Subcutaneous abdominal adipose tissue (tissue), 5 donors: ENCODE measurements around the gene SHROOM1.
"Not testable (repeated sequence)": the region's sequence is repeated elsewhere in the genome, so short reads cannot be mapped to it uniquely, and the experiment has no call there.

Experiments used
- H3K27ac ChIP-seq: one replicate; pipeline ENCODE4 v1.7.0; 2013; ENCODE audit warnings: low read depth, mild to moderate bottlenecking, inconsistent platforms, low read length, moderate library complexity
- H3K27me3 ChIP-seq, 5 donors: one replicate each; pipeline ENCODE4 v1.7.0; 2013; ENCODE audit warnings: low read length in 5 of 5, inconsistent platforms in 1 of 5; ENCODE audit not compliant: control insufficient read depth in 5 of 5, insufficient read depth in 4 of 5
- H3K36me3 ChIP-seq, 5 donors: one replicate each; pipeline ENCODE4 v1.7.0; 2013; ENCODE audit warnings: low read length in 5 of 5; ENCODE audit not compliant: control insufficient read depth in 5 of 5, insufficient read depth in 5 of 5
- H3K4me1 ChIP-seq, 5 donors: one replicate each; pipeline ENCODE4 v1.7.0; 2013; ENCODE audit warnings: low read length in 5 of 5, mild to moderate bottlenecking in 3 of 5, moderate library complexity in 1 of 5; ENCODE audit not compliant: control insufficient read depth in 5 of 5, insufficient read depth in 5 of 5
- H3K4me3 ChIP-seq, 5 donors: one replicate each; pipeline ENCODE4 v1.7.0; 2013; ENCODE audit warnings: low read length in 5 of 5, low read depth in 1 of 5
- H3K9ac ChIP-seq, 5 donors: one replicate each; pipeline ENCODE4 v1.7.0; 2013; ENCODE audit warnings: low read length in 5 of 5, mild to moderate bottlenecking in 4 of 5, moderate library complexity in 3 of 5
- H3K9me3 ChIP-seq, 5 donors: one replicate each; pipeline ENCODE4 v1.7.0; 2013; ENCODE audit warnings: low read length in 5 of 5; ENCODE audit not compliant: control insufficient read depth in 5 of 5
- donor health status: healthy.
- donor health status: healthy.
- donor health status: healthy.
- donor health status: healthy.
- donor health status: healthy.

The SHROOM1 gene

DNA sequence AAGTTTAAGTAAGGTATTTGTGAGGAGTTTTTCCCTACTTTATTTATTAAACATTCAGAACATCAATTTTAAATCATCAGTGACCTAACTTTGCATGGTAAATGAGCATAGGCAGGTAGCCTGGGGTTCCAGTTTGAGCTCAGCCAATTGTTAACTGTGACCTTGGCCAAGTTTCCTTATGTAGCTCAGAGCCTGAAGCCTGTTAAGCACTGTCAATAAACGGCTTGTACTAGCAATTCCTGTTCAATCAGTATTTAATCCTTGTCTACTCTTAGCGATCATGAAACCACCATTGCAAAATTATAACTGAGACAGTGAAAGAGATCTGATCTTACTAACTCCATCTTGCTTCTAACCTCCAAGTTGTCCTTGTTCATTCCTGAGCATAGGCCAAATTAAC, 22.0 kb downstream of the SHROOM1 start:
- Histone ChIP-seq H3K4me1 (peaks cover 0 to 9% (median 4%) of the 10 kb centered on the region in 5 donors), H3K4me3 (no peak overlapping the region), H3K9me3 (no peaks in the 10 kb centered on the region), H3K27ac (no peak overlapping the region), H3K27me3 (peaks cover 0 to 18% (median 9%) of the 10 kb centered on the region in 5 donors), H3K36me3 (no peaks in the 10 kb centered on the region), H3K9ac (no peak overlapping the region)

DNA sequence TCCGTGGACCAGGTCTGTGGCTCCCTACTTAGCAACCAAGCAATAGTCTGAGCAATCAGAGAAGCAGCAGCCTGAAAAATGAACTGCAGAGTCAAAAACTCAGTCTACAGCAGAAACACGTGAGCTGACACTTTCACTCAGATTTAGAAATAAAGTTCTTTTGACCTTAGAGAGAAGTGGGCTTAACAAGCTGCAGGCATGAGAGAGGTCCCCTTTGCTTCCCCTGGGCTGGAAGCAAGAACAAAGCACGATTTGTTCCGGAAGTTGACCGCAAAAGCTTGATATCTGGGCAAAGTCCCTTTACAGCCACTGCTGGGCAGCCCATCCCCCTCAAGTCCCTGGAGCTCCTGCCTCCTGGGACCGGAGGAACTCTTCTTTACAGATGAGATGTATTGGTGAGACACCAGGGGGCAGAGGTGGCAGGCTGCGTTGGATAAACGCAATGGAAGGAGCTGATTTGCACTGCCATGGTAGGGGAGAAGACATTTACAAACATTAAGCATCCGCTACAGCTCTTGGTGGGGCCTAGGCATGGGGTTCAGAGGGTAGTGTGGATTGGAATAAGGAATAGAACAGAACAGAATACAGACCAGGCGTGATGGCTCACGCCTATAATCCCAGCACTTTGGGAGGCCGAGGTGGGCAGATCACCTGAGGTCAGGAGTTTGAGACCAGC, 23.1 kb downstream of the SHROOM1 start:
- H3K27ac ChIP-seq = no peak overlapping the region
- H3K36me3 ChIP-seq = no peaks in the 10 kb centered on the region
- H3K4me1 ChIP-seq = peaks cover 0 to under 1% (median 0%) of the 10 kb centered on the region in 5 donors
- H3K9me3 ChIP-seq = no peaks in the 10 kb centered on the region
- H3K4me3 ChIP-seq = no peak overlapping the region
- no peak overlapping the region for H3K9ac ChIP-seq
- H3K27me3 ChIP-seq = peaks cover 0 to 11% (median 3%) of the 10 kb centered on the region in 5 donors

DNA sequence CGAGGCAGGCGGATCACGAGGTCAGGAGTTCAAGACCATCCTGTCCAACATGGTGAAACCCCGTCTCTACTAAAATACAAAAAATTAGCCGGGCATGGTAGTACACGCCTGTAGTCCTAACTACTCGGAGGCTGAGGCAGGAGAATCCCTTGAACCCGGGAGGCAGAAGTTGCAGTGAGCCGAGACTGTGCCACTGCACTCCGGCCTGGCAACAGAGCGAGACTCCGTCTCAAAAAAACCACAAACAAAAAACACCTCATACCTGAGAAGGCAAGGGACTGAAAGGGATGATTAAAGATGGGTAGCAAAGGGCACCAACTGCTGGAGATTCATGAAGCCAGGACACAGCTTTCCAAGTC, 23.7 kb downstream of the SHROOM1 start:
- not testable (repeated sequence) for H3K9ac ChIP-seq, H3K9me3 ChIP-seq, H3K4me3 ChIP-seq, H3K27ac ChIP-seq, H3K4me1 ChIP-seq, H3K36me3 ChIP-seq
- H3K27me3 ChIP-seq = peaks cover 0 to 10% (median 4%) of the 10 kb centered on the region in 5 donors

DNA sequence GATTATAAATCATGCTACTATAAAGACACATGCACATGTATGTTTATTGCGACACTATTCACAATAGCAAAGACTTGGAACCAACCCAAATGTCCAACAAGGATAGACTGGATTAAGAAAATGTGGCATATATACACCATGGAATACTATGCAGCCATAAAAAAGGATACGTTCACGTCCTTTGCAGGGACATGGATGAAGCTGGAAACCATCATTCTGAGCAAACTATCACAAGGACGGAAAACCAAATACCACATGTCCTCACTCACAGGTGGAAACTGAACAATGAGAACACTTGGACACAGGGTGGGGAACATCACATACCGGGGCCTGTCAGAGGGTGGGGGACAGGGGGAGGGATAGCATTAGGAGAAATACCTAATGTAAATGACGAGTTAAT, 24.6 kb downstream of the SHROOM1 start:
- not testable (repeated sequence) for H3K36me3 ChIP-seq, H3K9ac ChIP-seq, H3K4me3 ChIP-seq, H3K4me1 ChIP-seq, H3K27ac ChIP-seq, H3K27me3 ChIP-seq, H3K9me3 ChIP-seq

DNA sequence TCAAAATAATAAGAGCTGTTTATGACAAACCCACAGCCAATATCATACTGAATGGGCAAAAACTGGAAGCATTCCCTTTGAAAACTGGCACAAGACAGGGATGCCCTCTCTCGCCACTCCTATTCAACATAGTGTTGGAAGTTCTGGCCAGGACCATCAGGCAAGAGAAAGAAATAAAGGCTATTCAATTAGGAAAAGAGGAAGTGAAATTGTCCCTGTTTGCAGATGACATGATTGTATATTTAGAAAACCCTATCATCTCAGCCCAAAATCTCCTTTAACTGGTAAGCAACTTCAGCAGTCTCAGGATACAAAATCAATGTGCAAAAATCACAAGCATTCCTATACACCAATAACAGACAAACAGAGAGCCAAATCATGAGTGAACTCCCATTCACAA, 26.2 kb downstream of the SHROOM1 start:
- H3K36me3 ChIP-seq, H3K27me3 ChIP-seq, H3K9me3 ChIP-seq, H3K9ac ChIP-seq, H3K4me3 ChIP-seq, H3K4me1 ChIP-seq, H3K27ac ChIP-seq: not testable (repeated sequence)

DNA sequence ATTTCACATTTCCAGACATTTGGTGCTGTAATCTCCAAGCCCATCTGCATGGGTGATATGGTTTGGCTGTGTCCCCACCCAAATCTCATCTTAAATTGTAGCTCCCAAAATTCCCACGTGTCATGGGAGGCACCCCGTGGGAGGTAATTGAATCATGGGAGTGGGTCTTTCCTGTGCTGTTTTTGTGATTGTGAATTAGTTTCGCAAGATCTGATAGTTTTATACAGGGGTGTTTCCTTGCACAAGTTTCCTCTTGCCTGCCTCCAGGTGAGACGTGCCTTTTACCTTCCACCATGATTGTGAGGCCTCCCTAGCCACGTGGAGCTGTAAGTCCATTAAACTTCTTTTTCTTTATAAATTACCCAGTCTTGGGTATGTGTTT, 27.8 kb downstream of the SHROOM1 start:
- not testable (repeated sequence) for H3K9me3 ChIP-seq, H3K27ac ChIP-seq, H3K36me3 ChIP-seq, H3K4me3 ChIP-seq, H3K9ac ChIP-seq, H3K4me1 ChIP-seq, H3K27me3 ChIP-seq

DNA sequence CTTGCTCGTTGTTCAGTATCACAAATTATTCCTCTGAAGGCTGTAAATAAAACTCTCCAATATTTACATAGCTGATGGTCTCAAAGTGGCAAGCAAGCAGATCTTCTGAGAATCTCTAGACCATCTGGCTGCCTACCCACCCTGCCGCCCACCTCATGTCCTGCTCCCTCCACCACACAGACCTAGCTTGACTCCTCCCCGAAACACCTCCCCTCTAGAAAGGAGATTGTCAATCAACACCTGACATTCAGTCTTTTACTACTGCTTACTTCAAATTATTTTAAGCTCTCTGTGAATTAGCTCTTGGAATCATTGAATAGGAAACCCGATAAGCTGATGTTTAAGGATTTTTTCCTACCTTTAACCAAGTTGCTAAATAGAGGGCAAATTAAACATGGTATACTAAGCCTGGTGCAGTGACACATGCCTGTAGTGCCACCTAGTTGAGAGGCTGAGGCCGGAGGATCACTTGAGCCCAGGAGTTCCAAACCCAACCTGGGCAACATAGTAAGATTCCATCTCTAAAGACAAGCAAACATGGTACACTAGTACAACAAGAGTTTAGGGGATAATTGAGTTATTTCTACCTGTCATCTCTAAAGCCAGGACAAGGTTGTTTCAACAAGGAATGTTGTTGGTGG, 28.3 kb downstream of the SHROOM1 start:
- Histone ChIP-seq H3K9me3 (no peaks in the 10 kb centered on the region), H3K4me1 (no peaks in the 10 kb centered on the region), H3K27ac (no peak overlapping the region), H3K4me3 (no peak overlapping the region), H3K27me3 (peaks cover 0 to 7% (median 0%) of the 10 kb centered on the region in 5 donors), H3K9ac (no peak overlapping the region), H3K36me3 (no peaks in the 10 kb centered on the region)

DNA sequence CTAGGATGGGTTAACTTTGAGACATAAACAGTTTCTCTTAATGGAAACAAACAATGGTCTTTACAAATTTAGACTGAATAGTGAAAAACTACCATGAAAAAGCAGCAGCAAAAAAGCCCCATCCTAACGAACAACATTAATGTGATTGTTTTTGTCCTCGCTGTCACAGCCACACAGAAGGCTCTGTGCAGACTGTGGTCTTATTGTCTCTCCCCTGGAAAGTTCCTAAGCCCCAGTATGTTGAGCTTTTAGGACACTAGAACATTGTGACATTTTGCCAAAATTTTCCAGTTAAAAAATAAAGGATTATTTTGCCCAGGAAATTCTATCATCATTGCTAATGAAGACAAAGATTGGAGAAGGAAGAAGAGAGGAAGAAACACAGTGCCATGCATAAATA, 29.9 kb downstream of the SHROOM1 start:
- H3K4me1 ChIP-seq = no peaks in the 10 kb centered on the region
- H3K27me3 ChIP-seq = peaks cover 0 to 7% (median 0%) of the 10 kb centered on the region in 5 donors
- no peak overlapping the region for H3K9ac ChIP-seq
- no peak overlapping the region for H3K27ac ChIP-seq
- no peaks in the 10 kb centered on the region for H3K36me3 ChIP-seq
- H3K4me3 ChIP-seq = no peak overlapping the region
- H3K9me3 ChIP-seq = no peaks in the 10 kb centered on the region

DNA sequence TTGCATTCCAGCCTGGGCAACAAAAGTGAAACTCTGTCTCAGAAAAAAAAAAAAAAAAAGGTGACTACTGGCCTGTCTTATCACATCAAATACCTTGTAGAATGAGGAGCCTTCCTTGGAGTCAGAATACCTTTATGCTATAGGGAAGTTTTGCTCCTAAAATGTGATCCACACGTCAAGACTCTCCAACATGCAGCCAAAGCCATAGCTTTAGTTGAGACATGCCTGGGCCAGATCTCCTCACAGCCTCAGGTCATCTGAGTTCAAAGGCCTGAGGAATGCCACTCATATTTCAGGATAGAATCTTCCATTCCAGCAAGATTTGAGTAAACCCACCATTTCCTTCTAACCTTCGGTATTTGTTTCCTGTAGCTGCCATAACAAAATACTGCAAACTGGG, 31.1 kb downstream of the SHROOM1 start:
- Histone ChIP-seq H3K9me3 (no peaks in the 10 kb centered on the region), H3K4me3 (no peak overlapping the region), H3K27ac (no peak overlapping the region), H3K9ac (no peak overlapping the region), H3K36me3 (no peaks in the 10 kb centered on the region), H3K27me3 (peaks cover 0 to 7% (median 0%) of the 10 kb centered on the region in 5 donors), H3K4me1 (no peaks in the 10 kb centered on the region)

DNA sequence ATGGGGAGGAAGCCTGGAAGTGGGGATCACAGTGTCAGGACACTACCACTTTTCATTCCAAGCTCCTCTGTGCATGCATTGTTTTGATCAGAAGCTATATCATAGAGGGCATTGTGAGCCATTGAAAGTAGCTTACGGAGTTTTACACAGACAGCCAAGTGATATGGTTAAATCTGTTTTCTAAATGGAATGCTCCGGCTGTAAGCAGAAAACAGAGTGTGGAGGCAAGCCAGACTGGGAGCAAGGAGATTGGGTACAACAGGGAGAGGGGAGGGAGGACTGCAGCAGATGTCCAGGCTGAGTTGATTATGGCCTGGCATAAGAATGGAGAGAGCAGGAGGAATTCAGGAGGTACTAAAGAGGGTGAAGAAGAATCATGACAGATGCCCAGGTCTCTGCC, 32.8 kb downstream of the SHROOM1 start:
- Histone ChIP-seq H3K4me3 (no peak overlapping the region), H3K27me3 (peaks cover 0 to 9% (median under 1%) of the 10 kb centered on the region in 5 donors), H3K36me3 (no peaks in the 10 kb centered on the region), H3K9ac (no peak overlapping the region), H3K9me3 (no peaks in the 10 kb centered on the region), H3K4me1 (no peaks in the 10 kb centered on the region), H3K27ac (no peak overlapping the region)
